ENCODE data around the gene C16orf54. TPM values are rescaled to one million over a fixed set of nuclear protein-coding genes. Genes with fewer than 3 reads are reported as not detected.
"Not testable (repeated sequence)": the region's sequence is repeated elsewhere in the genome, so short reads cannot be mapped to it uniquely, and the experiment has no call there.

The C16orf54 gene
- total RNA-seq, 1 donor from 2014 or later = 2.1 TPM

DNA sequence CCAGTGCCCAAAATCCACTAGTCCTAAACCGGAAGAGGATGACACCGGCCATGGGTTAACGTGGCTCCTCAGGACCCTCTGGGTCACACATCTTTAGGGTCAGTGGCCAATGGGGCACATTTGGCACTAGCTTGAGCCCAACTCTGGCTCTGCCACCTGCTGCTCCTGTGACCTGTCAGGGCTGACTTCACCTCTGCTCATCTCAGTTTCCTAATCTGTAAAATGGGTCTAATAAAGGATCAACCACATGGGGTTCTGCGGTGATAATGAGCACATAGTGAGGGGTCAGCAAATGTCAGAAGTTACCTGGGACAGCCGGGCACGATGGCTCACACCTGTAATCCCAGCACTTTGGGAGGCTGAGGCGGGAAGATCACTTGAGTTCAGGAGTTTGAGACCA lies 48.4 kb downstream of the C16orf54 start:
- Mint-ChIP-seq H3K4me1 (ENCODE audit: unreplicated experiment) (peaks cover 11% of the 10 kb centered on the region), H3K4me3 (no peak overlapping the region), H3K9me3 (peaks cover 6% of the 10 kb centered on the region), H3K36me3 (peaks cover 9% of the 10 kb centered on the region), H3K27ac (no peak overlapping the region), H3K27me3 (no peaks in the 10 kb centered on the region)
- TF ChIP-seq, protein P1, sequence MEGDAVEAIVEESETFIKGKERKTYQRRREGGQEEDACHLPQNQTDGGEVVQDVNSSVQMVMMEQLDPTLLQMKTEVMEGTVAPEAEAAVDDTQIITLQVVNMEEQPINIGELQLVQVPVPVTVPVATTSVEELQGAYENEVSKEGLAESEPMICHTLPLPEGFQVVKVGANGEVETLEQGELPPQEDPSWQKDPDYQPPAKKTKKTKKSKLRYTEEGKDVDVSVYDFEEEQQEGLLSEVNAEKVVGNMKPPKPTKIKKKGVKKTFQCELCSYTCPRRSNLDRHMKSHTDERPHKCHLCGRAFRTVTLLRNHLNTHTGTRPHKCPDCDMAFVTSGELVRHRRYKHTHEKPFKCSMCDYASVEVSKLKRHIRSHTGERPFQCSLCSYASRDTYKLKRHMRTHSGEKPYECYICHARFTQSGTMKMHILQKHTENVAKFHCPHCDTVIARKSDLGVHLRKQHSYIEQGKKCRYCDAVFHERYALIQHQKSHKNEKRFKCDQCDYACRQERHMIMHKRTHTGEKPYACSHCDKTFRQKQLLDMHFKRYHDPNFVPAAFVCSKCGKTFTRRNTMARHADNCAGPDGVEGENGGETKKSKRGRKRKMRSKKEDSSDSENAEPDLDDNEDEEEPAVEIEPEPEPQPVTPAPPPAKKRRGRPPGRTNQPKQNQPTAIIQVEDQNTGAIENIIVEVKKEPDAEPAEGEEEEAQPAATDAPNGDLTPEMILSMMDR (conservative IDR thresholded peaks at IDR 0.05) = no peak
- no peak for DNase-seq (ENCODE audit: extremely low spot score, unreplicated experiment)

DNA sequence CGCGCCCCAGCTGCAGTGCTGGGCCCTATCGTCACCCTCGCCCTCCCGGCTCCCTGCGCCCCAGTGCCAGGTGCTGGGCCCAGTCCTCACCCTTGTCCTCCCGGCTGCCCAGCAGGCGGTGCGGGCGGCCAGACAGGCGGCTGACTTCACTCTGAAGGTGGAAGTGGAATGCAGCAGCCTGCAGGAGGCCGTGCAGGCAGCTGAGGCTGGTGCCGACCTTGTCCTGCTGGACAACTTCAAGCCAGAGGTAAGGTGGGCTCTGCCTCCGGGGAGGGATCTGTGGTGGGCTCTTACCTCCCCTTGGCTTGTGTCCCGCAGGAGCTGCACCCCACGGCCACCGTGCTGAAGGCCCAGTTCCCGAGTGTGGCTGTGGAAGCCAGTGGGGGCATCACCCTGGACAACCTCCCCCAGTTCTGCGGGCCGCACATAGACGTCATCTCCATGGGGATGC lies 48.9 kb downstream of the C16orf54 start:
- no peak for DNase-seq (ENCODE audit: extremely low spot score, unreplicated experiment)
- Mint-ChIP-seq H3K4me3 (no peak overlapping the region), H3K9me3 (peaks cover 6% of the 10 kb centered on the region), H3K27ac (no peak overlapping the region), H3K4me1 (ENCODE audit: unreplicated experiment) (peaks cover 7% of the 10 kb centered on the region), H3K36me3 (peaks cover 9% of the 10 kb centered on the region), H3K27me3 (no peaks in the 10 kb centered on the region)
- TF ChIP-seq, protein P1 (conservative IDR thresholded peaks at IDR 0.05) = no peak

DNA sequence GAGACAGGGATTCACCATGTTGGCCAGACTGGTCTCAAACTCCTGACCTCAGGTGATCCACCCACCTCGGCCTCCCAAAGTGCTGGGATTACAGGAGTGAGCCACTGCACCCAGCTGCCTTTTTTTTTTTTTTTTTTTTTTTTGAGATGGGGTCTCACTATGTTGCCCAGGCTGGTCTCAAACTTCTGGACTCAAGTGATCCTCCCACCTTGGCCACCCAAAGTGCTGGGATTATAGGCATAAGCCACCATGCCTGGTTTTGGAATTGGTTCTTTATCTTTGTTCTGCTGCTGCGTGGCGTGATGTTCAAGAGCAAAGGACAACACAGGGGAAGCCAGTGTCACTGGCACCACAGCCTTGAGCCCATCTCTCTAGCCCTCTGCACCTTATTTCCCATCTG lies 50.1 kb downstream of the C16orf54 start:
- DNase-seq (ENCODE audit: extremely low spot score, unreplicated experiment); H3K4me3 Mint-ChIP-seq; H3K27me3 Mint-ChIP-seq; H3K9me3 Mint-ChIP-seq; H3K4me1 Mint-ChIP-seq (ENCODE audit: unreplicated experiment); H3K27ac Mint-ChIP-seq: not testable (repeated sequence)
- peaks cover 12% of the 10 kb centered on the region for H3K36me3 Mint-ChIP-seq

DNA sequence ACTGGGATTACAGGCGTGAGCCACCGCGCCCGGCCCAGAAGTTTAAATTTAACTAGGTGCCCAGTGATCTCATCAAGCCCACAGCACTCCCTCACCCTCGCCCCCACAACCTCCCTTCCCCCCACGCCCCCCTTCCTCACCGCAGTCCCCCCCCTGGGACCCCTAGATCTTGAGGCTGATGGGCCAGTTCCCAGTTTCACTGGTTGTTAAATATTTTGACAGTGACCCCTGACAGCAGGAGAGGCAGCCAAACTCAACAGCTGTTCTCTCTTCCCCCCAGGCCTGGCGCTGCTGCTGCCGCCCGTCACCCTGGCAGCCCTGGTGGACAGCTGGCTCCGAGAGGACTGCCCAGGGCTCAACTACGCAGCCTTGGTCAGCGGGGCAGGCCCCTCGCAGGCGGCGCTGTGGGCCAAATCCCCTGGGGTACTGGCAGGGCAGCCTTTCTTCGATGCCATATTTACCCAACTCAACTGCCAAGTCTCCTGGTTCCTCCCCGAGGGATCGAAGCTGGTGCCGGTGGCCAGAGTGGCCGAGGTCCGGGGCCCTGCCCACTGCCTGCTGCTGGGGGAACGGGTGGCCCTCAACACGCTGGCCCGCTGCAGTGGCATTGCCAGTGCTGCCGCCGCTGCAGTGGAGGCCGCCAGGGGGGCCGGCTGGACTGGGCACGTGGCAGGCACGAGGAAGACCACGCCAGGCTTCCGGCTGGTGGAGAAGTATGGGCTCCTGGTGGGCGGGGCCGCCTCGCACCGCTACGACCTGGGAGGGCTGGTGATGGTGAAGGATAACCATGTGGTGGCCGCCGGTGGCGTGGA lies 51.2 kb downstream of the C16orf54 start:
- no peak for DNase-seq (ENCODE audit: extremely low spot score, unreplicated experiment)
- Mint-ChIP-seq H3K27ac (no peak overlapping the region), H3K4me3 (no peak overlapping the region), H3K9me3 (peaks cover 6% of the 10 kb centered on the region), H3K4me1 (ENCODE audit: unreplicated experiment) (peaks cover 3% of the 10 kb centered on the region), H3K27me3 (no peaks in the 10 kb centered on the region), H3K36me3 (peaks cover 19% of the 10 kb centered on the region)
- TF ChIP-seq, protein P1 (conservative IDR thresholded peaks at IDR 0.05) = no peak

DNA sequence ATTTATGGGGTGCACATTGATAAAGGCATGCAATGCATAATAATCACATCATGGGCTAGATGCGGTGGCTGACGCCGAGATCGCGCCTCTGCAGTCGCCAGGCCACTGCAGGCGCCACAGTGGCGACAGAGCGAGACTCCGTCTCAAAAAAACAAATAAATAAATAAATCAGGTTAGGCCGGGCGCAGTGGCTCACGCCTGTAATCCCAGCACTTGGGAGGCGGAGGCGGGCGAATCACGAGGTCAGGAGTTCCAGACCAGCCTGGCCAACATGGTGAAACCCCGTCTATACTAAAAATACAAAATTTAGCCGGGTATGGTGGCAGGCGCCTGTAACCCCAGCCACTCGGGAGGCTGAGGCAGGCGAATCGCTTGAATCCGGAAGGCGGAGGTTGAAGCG lies 53.2 kb downstream of the C16orf54 start:
- H3K9me3 Mint-ChIP-seq; DNase-seq (ENCODE audit: extremely low spot score, unreplicated experiment); H3K4me3 Mint-ChIP-seq; H3K27ac Mint-ChIP-seq; H3K27me3 Mint-ChIP-seq: not testable (repeated sequence)
- Mint-ChIP-seq H3K4me1 (ENCODE audit: unreplicated experiment) (peaks cover 11% of the 10 kb centered on the region), H3K36me3 (peaks cover 17% of the 10 kb centered on the region)

Other genes with a start within 250 kb of the C16orf54 start
- gene NPIPB12, start 239.6 kb downstream of the C16orf54 start, total RNA-seq (ENCODE audit: low replicate concordance) = 40.1 and 50.2 TPM in 2 replicates
- 0.14 and 0.31 TPM in 2 replicates for gene SPN, start 82.7 kb downstream of the C16orf54 start, total RNA-seq (ENCODE audit: low replicate concordance)
- 92.3 and 129 TPM in 2 replicates for gene QPRT, start 66.8 kb downstream of the C16orf54 start, total RNA-seq (ENCODE audit: low replicate concordance)
- 0.85 and 1.5 TPM in 2 replicates for gene ZG16, start 32.3 kb upstream of the C16orf54 start, total RNA-seq (ENCODE audit: low replicate concordance)
- 54.8 and 112 TPM in 2 replicates for gene KIF22, start 44.8 kb upstream of the C16orf54 start, total RNA-seq (ENCODE audit: low replicate concordance)
- 207 and 294 TPM in 2 replicates for gene MAZ, start 60.5 kb upstream of the C16orf54 start, total RNA-seq (ENCODE audit: low replicate concordance)
- 1.4 and 15.1 TPM in 2 replicates for gene PRRT2, start 66.2 kb upstream of the C16orf54 start, total RNA-seq (ENCODE audit: low replicate concordance)
- gene PAGR1, start 70.2 kb upstream of the C16orf54 start, total RNA-seq (ENCODE audit: low replicate concordance) = 25.5 and 33.5 TPM in 2 replicates
- gene MVP, start 74.5 kb upstream of the C16orf54 start, total RNA-seq (ENCODE audit: low replicate concordance) = 27.4 and 46.3 TPM in 2 replicates
- 58.0 and 73.3 TPM in 2 replicates for gene CDIPT, start 117.2 kb upstream of the C16orf54 start, total RNA-seq (ENCODE audit: low replicate concordance)
- 19.3 and 19.4 TPM in 2 replicates for gene SEZ6L2, start 153.6 kb upstream of the C16orf54 start, total RNA-seq (ENCODE audit: low replicate concordance)
- gene ASPHD1, start 154.5 kb upstream of the C16orf54 start, total RNA-seq (ENCODE audit: low replicate concordance) = 7.8 TPM in 2 replicates
- 17.9 and 20.6 TPM in 2 replicates for gene KCTD13, start 180.2 kb upstream of the C16orf54 start, total RNA-seq (ENCODE audit: low replicate concordance)
- 72.4 and 73.5 TPM in 2 replicates for gene TMEM219, start 216.1 kb upstream of the C16orf54 start, total RNA-seq (ENCODE audit: low replicate concordance)
- gene TAOK2, start 227.9 kb upstream of the C16orf54 start, total RNA-seq (ENCODE audit: low replicate concordance) = 42.6 and 52.4 TPM in 2 replicates
- 13.7 and 20.9 TPM in 2 replicates for gene HIRIP3, start 249.6 kb upstream of the C16orf54 start, total RNA-seq (ENCODE audit: low replicate concordance)